ENCODE results near the gene TMEM134. TPM values are rescaled to one million over a fixed set of nuclear protein-coding genes. Genes with fewer than 3 reads are reported as not detected.

The TMEM134 gene
- total and polyA plus RNA-seq, 2 donors (not counting 3 experiments of a cell fraction or from before 2014, with no cell fraction given), result 33.4 to 207 TPM

DNA sequence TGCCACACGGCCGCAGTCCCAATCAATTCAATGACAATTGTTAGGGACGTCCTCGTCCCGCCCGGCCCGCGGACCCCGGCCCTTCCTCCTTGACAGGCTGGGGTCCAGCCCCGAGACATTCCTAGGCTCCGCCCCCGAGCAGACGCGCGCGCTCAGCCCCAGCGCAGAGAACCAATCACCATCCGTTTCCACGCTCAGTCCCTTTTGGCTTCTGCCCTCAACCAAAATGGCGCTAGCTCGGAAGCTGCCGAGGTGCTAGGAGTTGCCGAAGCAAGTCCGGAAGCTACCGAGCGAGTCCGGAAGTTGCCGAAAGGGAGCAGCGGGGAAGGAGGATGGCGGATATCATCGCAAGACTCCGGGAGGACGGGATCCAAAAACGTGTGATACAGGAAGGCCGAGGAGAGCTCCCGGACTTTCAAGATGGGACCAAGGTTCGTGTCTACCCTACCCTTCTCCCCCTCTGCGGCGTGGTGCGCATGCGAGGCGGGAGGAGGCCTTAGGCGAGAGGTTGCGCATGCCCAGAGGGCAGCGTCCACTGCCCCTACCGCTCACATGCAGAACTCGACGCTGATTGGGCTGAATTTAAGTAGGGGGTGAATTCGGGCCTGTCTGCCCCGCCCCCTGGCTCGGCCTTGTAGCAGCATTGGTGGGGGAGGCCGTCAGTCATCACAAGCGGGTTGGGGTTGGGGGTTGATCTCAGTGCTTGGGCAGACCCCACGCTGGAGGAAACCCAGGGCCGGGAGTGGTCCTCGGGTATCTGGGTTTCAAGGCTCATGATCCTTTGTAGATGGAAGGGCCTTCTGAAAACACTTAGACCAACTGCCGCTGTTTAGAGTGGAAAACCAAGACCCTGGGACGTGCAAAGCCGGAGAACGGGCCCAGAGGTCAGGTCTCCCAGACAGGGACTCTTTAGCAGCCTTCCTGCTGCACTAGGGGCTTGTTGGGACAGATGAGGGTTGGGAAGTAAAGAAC, 14.1 kb upstream of the TMEM134 start, which contains the start of gene AIP:
TSS of gene AIP (plus strand) at position 200 of the 972 bp plus-strand sequence. CDS start at position 333, 133 bp downstream.
- DNase-seq (ENCODE audit: low read depth, low spot score) (peak; percentile 98), FAIRE-seq (peak; percentile 100)
- Histone ChIP-seq H3K4me2 (ENCODE audit: insufficient read depth, low read length) (peak within 1 kb of the TSS; percentile 84), H3K79me2 (ENCODE audit: control insufficient read depth, insufficient read depth, low read length) (no peaks in the 10 kb centered on the region), H2AFZ (ENCODE audit: low read depth, low read length) (peak within 1 kb of the TSS; percentile 80), H3K27me3 (ENCODE audit: control insufficient read depth in 2 of 2, insufficient read depth in 2 of 2, low read length in 2 of 2) (no peaks in the 10 kb centered on the region), H3K27ac (ENCODE audit: insufficient read depth, low read depth, low read length) (peak within 1 kb of the TSS; percentile 40), H3K9ac (replicated peaks; ENCODE audit: extremely low read depth, insufficient read depth, low read length) (peak within 1 kb of the TSS; percentile 66), H3K36me3 (ENCODE audit: control insufficient read depth in 2 of 2, extremely low read depth in 1 of 2, insufficient read depth in 2 of 2, low read length in 2 of 2) (peaks cover 0 to 1% of the 10 kb centered on the region in 2 experiments), H4K20me1 (replicated peaks; ENCODE audit: control insufficient read depth, extremely low read depth, insufficient read depth, low read length) (no peaks in the 10 kb centered on the region), H3K4me3 (replicated peaks in 1 of 3; ENCODE audit: insufficient read depth in 1 of 3, low read depth in 1 of 3, low read length in 3 of 3) (peak within 1 kb of the TSS; percentile 29 to 72 (median 46)), H3K4me1 (ENCODE audit: control insufficient read depth, extremely low read depth, insufficient read depth, low read length) (no peaks in the 10 kb centered on the region), H3K9me3 (replicated peaks; ENCODE audit: control insufficient read depth, insufficient read depth, low read length) (no peaks in the 10 kb centered on the region), H3K9me1 (replicated peaks; ENCODE audit: control insufficient read depth, extremely low read depth, insufficient read depth, low read length) (no peaks in the 10 kb centered on the region)
- BruUV-seq (replicated peaks), result TSS peak; percentile 30
- no peak for TF ChIP-seq EZH2 (IDR thresholded peaks at IDR 0.05; ENCODE audit: borderline replicate concordance, low read depth, low read length, severe bottlenecking)
- TF ChIP-seq JUN (IDR thresholded peaks at IDR 0.05; ENCODE audit: borderline replicate concordance, insufficient read depth, insufficient read length, low read depth), result no peak
- no peak for TF ChIP-seq FOS (IDR thresholded peaks at IDR 0.05; ENCODE audit: borderline replicate concordance, insufficient read depth, low read length)
- TF ChIP-seq MAX (IDR thresholded peaks at IDR 0.05; ENCODE audit: insufficient read depth, insufficient read length), result peak; percentile 96
- peak; percentile 50 for TF ChIP-seq POLR2AphosphoS5 (IDR thresholded peaks at IDR 0.05; ENCODE audit: insufficient read depth, low read depth, low read length)
- TF ChIP-seq, protein P1, sequence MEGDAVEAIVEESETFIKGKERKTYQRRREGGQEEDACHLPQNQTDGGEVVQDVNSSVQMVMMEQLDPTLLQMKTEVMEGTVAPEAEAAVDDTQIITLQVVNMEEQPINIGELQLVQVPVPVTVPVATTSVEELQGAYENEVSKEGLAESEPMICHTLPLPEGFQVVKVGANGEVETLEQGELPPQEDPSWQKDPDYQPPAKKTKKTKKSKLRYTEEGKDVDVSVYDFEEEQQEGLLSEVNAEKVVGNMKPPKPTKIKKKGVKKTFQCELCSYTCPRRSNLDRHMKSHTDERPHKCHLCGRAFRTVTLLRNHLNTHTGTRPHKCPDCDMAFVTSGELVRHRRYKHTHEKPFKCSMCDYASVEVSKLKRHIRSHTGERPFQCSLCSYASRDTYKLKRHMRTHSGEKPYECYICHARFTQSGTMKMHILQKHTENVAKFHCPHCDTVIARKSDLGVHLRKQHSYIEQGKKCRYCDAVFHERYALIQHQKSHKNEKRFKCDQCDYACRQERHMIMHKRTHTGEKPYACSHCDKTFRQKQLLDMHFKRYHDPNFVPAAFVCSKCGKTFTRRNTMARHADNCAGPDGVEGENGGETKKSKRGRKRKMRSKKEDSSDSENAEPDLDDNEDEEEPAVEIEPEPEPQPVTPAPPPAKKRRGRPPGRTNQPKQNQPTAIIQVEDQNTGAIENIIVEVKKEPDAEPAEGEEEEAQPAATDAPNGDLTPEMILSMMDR (IDR thresholded peaks at IDR 0.05; ENCODE audit: extremely low read depth in 1 of 2, insufficient read depth in 1 of 2, low read depth in 1 of 2, low read length in 2 of 2), result peak in 1 of 2 donors; percentile 7
- TF ChIP-seq POLR2A (IDR thresholded peaks at IDR 0.05; ENCODE audit: low read depth, low read length), result peak; percentile 73
- dilution Hi-C loops (cut with MboI; ENCODE audit: extremely low pct_ligation_motif_present, low sequenced_read_pairs) (no loop called here), intact Hi-C loops (cut with micrococcal nuclease) (loop anchor here (1.0 kb wide), 3 partner anchors 14 to 40 kb away; partner anchors contain the start of genes CORO1B and TMEM134)
- ChIA-PET CTCF (interaction anchor here (0.7 to 1.2 kb wide), 4 partner anchors 9 to 82 kb away, joined by 3 to 11 read pairs (median 4); partner anchors contain the start of genes GPR152 and PPP1CA), POLR2A (interaction anchor here (0.9 kb wide), 1 partner anchor 82 kb away, joined by 3 read pairs; the partner anchor contains the start of gene PPP1CA)
